ENCODE measurements around the gene EMX1. TPM values are rescaled to one million over a fixed set of nuclear protein-coding genes. Genes with fewer than 3 reads are reported as not detected.

EMX1 gene
- total RNA-seq, 4 donors from 2014 or later = 0.15 TPM; not detected in 3

DNA sequence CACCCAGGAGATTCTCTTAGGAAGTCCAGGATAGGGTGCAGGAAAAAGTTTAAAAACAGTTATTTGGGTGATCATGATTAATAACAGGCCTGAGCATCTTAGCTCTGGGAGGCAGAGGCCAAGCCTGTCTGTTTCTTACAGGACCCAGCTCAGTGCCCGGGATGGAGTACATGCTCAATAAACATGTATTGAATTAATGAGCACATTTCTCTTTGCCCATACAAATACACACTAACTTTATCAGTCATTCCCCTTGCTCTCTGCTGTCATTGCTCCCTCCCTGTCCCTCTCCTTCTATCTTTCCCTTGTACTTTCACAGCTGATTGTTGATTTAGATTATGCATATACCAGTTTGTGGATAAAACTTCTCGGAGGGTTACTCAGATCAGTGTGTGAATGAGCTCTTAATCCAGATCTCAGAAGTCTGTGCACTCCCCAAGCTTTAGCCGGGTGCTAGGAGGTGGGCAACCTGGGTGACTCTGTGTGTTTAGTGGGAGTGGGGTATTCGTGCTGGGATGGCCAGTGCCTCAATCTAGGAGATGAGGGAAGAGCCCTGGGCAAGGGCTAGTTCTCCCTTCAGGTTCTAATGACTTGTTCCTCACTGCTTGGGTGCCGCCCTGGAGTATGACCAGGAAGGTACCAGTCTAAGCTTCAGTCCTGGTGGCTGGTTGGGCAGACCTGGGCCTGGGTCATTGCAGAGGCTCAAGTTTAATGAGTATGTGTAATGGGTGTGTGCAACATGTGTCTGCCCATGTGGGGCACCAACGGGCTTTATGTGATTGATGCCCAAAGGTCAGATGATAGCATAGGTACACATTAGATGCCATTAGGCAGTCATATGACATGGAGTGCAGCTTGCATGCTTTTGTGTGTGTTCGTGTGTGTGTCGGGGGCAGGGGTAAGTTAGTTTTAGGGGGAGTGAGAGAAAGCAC, 10.6 kb downstream of the EMX1 start:
- Histone ChIP-seq H3K27me3 (peaks cover 18 to 99% (median 35%) of the 10 kb centered on the region in 4 donors), H3K4me1 (peaks cover 11 to 17% (median 13%) of the 10 kb centered on the region in 3 donors), H3K4me3 (no peak overlapping the region), H3K27ac (no peak overlapping the region), H3K9me3 (no peaks in the 10 kb centered on the region), H3K36me3 (no peaks in the 10 kb centered on the region)
- DNase-seq = no peak
- WGBS, 2 donors = 70 to 75% methylated on average over 7 to 8 of the region's 8 CpGs
- TF ChIP-seq, protein P1, sequence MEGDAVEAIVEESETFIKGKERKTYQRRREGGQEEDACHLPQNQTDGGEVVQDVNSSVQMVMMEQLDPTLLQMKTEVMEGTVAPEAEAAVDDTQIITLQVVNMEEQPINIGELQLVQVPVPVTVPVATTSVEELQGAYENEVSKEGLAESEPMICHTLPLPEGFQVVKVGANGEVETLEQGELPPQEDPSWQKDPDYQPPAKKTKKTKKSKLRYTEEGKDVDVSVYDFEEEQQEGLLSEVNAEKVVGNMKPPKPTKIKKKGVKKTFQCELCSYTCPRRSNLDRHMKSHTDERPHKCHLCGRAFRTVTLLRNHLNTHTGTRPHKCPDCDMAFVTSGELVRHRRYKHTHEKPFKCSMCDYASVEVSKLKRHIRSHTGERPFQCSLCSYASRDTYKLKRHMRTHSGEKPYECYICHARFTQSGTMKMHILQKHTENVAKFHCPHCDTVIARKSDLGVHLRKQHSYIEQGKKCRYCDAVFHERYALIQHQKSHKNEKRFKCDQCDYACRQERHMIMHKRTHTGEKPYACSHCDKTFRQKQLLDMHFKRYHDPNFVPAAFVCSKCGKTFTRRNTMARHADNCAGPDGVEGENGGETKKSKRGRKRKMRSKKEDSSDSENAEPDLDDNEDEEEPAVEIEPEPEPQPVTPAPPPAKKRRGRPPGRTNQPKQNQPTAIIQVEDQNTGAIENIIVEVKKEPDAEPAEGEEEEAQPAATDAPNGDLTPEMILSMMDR (IDR thresholded peaks at IDR 0.05) = no peak
- TF ChIP-seq POLR2A (IDR thresholded peaks at IDR 0.05) = no peak
- intact Hi-C loops (cut with DNase I) = no loop called here

DNA sequence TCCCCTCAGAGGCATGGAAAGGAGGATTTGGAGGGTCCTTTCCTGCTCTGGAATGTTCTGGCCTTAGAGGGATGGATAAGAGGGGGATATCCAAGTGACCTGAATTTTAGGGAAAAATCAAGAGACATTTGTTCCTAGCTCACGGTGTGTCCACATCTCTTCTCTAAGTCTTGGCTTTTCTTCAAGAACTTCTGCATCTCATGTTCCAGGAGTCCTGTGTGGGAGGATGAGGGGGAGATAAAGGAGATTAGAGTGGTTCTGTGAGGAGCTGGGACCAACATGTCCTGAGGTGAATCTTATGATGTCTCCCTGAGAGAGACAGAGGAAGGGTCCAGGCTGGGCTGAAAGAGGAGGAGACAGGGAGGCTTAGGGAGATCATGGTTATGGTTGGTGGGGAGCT, 11.7 kb downstream of the EMX1 start:
- no peak for DNase-seq
- Histone ChIP-seq H3K27ac (no peak overlapping the region), H3K4me3 (no peak overlapping the region), H3K4me1 (peaks cover 9 to 11% (median 10%) of the 10 kb centered on the region in 3 donors), H3K9me3 (no peaks in the 10 kb centered on the region), H3K27me3 (peaks cover 18 to 98% (median 26%) of the 10 kb centered on the region in 4 donors), H3K36me3 (no peaks in the 10 kb centered on the region)
- intact Hi-C loops (cut with DNase I) = no loop called here
- 88 to 89% methylated on average over 1 of the region's 1 CpG for WGBS, 2 donors
- TF ChIP-seq, protein P1 (IDR thresholded peaks at IDR 0.05) = no peak
- TF ChIP-seq POLR2A (IDR thresholded peaks at IDR 0.05) = no peak

DNA sequence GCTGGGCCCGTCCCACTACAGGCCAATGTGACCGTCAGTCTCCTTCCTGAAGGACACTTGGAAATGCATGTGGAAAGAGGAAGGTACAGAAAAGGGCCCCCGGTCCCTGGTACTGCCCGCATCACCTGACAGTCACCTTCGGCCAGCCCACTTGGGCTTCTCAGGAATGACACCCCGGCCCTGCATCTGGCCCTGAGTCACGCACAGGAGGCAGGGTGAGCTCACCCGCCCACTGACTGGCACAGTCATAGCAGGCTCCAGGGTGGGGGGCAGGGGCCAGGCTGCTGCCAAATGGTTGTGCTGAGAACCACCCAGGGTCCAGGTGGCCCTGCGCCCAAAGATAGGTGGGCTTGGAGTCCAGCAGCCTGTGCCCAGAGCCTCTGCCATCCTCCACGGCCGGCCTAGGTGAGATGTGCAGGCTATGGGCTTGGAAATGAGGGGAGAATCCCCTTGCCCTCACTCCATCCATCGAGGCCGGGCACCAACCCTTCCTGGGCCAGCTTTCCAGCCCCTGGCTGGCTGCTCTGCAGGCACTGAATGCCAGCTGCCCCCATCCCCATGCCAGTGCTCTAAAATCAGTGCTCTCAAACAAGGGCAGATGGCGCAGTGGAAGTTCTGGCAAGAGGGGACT, 14.1 kb downstream of the EMX1 start:
- peaks cover 5 to 95% (median 7%) of the 10 kb centered on the region in 4 donors for H3K27me3 ChIP-seq
- no peaks in the 10 kb centered on the region for H3K9me3 ChIP-seq
- intact Hi-C loops (cut with DNase I) = no loop called here
- H3K4me3 ChIP-seq = no peak overlapping the region
- 75 to 78% methylated on average over 5 to 8 of the region's 14 CpGs for WGBS, 2 donors
- peaks cover 0 to 14% (median 0%) of the 10 kb centered on the region in 3 donors for H3K4me1 ChIP-seq
- TF ChIP-seq, protein P1 (IDR thresholded peaks at IDR 0.05) = no peak
- TF ChIP-seq POLR2A (IDR thresholded peaks at IDR 0.05) = no peak
- no peaks in the 10 kb centered on the region for H3K36me3 ChIP-seq
- H3K27ac ChIP-seq = no peak overlapping the region
- DNase-seq = no peak

DNA sequence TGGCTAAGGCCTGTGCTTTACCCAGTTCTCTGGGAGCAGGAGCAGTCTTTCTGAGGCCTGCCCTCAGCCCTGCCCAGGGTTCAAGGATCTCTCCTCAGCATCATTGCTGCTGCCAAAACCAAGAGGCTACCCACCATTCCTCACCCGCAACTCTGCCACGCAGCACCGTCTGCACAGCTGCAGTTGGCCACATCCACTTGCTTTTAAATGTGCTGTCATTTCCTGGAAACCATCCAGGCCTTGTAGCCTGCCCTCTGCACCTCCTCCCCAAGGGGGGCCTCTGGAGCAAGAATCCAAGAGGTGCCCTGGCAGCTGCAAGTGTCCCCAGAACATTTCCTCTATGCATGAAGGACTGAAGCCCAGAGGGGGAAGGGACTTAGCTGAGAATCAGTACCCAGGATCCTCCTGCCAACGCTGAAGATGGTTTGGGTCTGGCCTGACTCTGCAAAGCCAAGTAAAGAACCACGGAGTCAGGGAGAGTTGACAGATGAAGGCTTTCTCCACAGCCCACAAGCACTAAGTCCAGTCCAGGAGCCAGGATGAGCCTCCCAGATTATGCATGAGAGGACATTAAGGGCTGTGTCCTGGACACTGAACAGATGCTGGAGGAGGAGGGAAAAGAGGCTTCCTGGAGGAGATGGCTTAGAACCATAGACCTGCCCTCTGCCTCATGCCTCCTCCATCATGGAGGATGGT, 14.9 kb downstream of the EMX1 start:
- peaks cover 0 to 87% (median 2%) of the 10 kb centered on the region in 4 donors for H3K27me3 ChIP-seq
- H3K36me3 ChIP-seq = no peaks in the 10 kb centered on the region
- peaks cover 0 to 22% (median 5%) of the 10 kb centered on the region in 3 donors for H3K4me1 ChIP-seq
- H3K9me3 ChIP-seq = no peaks in the 10 kb centered on the region
- intact Hi-C loops (cut with DNase I) = no loop called here
- no peak overlapping the region for H3K27ac ChIP-seq
- H3K4me3 ChIP-seq = no peak overlapping the region
- no peak for DNase-seq
- 50 to 60% methylated on average over 4 to 5 of the region's 5 CpGs for WGBS, 2 donors
- TF ChIP-seq, protein P1 (IDR thresholded peaks at IDR 0.05) = no peak
- TF ChIP-seq POLR2A (IDR thresholded peaks at IDR 0.05) = no peak

Measured in esophagus squamous epithelium (tissue), 5 donors.